Bronchial epithelial cell (primary cell): ENCODE results near the gene RAB24. TPM values are rescaled to one million over a fixed set of nuclear protein-coding genes. Genes with fewer than 3 reads are reported as not detected.

ENCODE experiments used
- DNase-seq: peaks from one replicate; pipeline ENCODE4 v3.0.0-alpha.2; 2010; ENCODE audit warnings: low read depth
- FAIRE-seq: peaks from 2 replicates; lab custom pipeline; 2011; peaks lifted over from hg19 to GRCh38; lab: Jason Lieb, UNC
- H3K27me3 ChIP-seq: 2 replicates; pipeline ENCODE4 v1.5.1; 2011; ENCODE audit warnings: low read length; ENCODE audit not compliant: control insufficient read depth, insufficient read depth
- H3K36me3 ChIP-seq: 2 replicates; pipeline ENCODE4 v1.5.1; 2011; ENCODE audit warnings: low read length; ENCODE audit not compliant: control insufficient read depth, insufficient read depth
- H3K4me3 ChIP-seq: 2 replicates; pipeline ENCODE4 v1.5.1; 2011; ENCODE audit warnings: mild to moderate bottlenecking, low read depth, low read length, control low read depth
- CTCF ChIP-seq: IDR thresholded peaks from 2 replicates; pipeline ENCODE4 v1.5.1; 2011; ENCODE audit warnings: mild to moderate bottlenecking, moderate library complexity, low read length, control low read depth, inconsistent platforms; ENCODE audit not compliant: insufficient read depth, severe bottlenecking
- total RNA-seq: library from RNA; depleted of rRNA; stranded (reverse); fragments of >200 nt; gene quantifications from 2 replicates; pipeline ENCODE4 v1.2.1, GENCODE V29; 2014

The RAB24 gene
- total RNA-seq, 1 donor from 2014 or later = 16.6 TPM

- no peak for TF ChIP-seq CTCF
- Histone ChIP-seq H3K36me3 (peaks cover 39% of the 10 kb centered on the region), H3K4me3 (no peak overlapping the region), H3K27me3 (no peaks in the 10 kb centered on the region)
- FAIRE-seq (no peak), DNase-seq (no peak)
Measured at GRCh38 chr5:177330991-177331842, 27.7 kb upstream of the RAB24 start.

DNA sequence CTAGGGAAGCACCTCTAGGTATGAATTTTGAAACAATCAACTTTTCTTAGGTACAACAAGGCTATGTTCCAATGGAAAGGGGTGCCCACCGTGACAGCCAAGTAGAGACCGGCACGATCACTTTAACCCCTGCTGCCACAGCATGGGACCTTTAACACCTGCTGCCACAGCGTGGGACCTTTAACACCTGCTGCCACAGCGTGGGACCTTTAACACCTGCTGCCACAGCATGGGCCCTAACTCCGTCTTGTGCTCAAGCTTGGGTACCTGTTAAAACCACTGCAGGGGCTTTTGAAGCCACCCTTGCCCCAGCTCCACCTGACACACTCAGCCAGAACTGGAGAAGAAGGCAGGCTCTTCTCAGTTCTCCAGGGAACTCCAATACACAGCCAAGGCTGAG, 26.4 kb upstream of the RAB24 start:
- Histone ChIP-seq H3K36me3 (peaks cover 30% of the 10 kb centered on the region), H3K27me3 (no peaks in the 10 kb centered on the region), H3K4me3 (no peak overlapping the region)
- TF ChIP-seq CTCF = no peak
- DNase-seq = no peak
- no peak for FAIRE-seq

GRCh38 chr5:177328545-177329231, 25.2 kb upstream of the RAB24 start:
- FAIRE-seq (no peak), DNase-seq (no peak)
- Histone ChIP-seq H3K4me3 (no peak overlapping the region), H3K36me3 (peaks cover 20% of the 10 kb centered on the region), H3K27me3 (no peaks in the 10 kb centered on the region)
- TF ChIP-seq CTCF = no peak

GRCh38 chr5:177327539-177328522, 24.3 kb upstream of the RAB24 start:
- TF ChIP-seq CTCF = no peak
- Histone ChIP-seq H3K36me3 (peaks cover 13% of the 10 kb centered on the region), H3K27me3 (no peaks in the 10 kb centered on the region), H3K4me3 (no peak overlapping the region)
- DNase-seq = no peak
- FAIRE-seq = no peak

DNA sequence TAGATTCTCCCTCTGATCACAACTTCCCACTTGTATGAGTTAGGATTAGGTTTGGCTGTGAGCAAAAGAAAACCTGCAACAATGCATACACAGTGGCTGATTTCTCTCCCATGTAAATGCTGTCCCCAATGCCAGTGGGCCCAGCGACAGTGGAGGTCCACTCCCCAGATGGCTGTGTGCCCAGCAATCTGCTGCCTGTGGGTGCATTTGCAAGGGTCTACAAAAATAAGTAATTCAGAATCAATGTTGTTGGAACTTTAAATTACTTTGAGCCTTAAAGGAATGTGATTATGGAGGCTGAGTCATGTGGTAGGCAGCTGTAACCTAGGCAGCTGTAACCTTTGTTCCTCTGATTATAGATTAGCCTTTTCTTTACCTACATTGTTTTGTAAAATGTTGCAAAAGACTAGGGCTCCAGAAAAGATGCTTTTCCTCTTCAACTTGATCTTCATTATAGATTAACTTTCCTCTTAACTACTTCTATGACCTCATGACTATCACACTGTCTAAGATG, 22.4 kb upstream of the RAB24 start:
- no peak for TF ChIP-seq CTCF

More for the DNA sequence above, 22.4 kb upstream of the RAB24 start:
- Histone ChIP-seq H3K4me3 (no peak overlapping the region), H3K36me3 (peaks cover 6% of the 10 kb centered on the region), H3K27me3 (no peaks in the 10 kb centered on the region)
- FAIRE-seq (no peak), DNase-seq (no peak)
